Tibial nerve (tissue), 4 donors: ENCODE results near the gene EBF4. TPM values are rescaled to one million over a fixed set of nuclear protein-coding genes. Genes with fewer than 3 reads are reported as not detected.

Experiments
- DNase-seq, 2 donors: peaks; one replicate each; pipeline ENCODE4 v3.0.0-alpha.2; 2019; ENCODE audit warnings: low spot score in 2 of 2
- H3K27ac ChIP-seq, 4 donors: fragments of 200-600 bp; sonication (generic) in 3 of 4; one replicate each; pipeline ENCODE4 v1.5.1; 2017 to 2019; ENCODE audit warnings: mild to moderate bottlenecking in 1 of 4
- H3K27me3 ChIP-seq, 2 donors: fragments of 200-600 bp; sonication (generic) in 1 of 2; one replicate each; pipeline versions ENCODE4 v1.5.1 to v1.6.0; 2017 to 2019
- H3K36me3 ChIP-seq, 3 donors: fragments of 200-600 bp; sonication (generic); one replicate each; pipeline ENCODE4 v1.5.1; 2018 to 2019
- H3K4me1 ChIP-seq, 4 donors: fragments of 200-600 bp; sonication (generic) in 3 of 4; one replicate each; pipeline ENCODE4 v1.5.1; 2017 to 2019
- H3K4me3 ChIP-seq, 4 donors: fragments of 200-600 bp; sonication (generic) in 3 of 4; one replicate each; pipeline ENCODE4 v1.5.1; 2017 to 2019; ENCODE audit warnings: mild to moderate bottlenecking in 1 of 4, moderate library complexity in 1 of 4
- H3K9me3 ChIP-seq, 4 donors: fragments of 200-600 bp; sonication (generic) in 3 of 4; one replicate each; pipeline ENCODE4 v1.5.1; 2017 to 2019
- EP300 ChIP-seq, 2 donors: sonication (generic); formaldehyde crosslinking; IDR thresholded peaks; one replicate each; pipeline ENCODE4 v1.6.1; 2017; ENCODE audit warnings: antibody characterized with exemption in 2 of 2, mild to moderate bottlenecking in 1 of 2
- POLR2A ChIP-seq, 2 donors: fragments of 450-650 bp; IDR thresholded peaks; one replicate each; pipeline ENCODE4 v1.6.1; 2017; ENCODE audit warnings: antibody characterized with exemption in 2 of 2, mild to moderate bottlenecking in 2 of 2, moderate library complexity in 2 of 2
- WGBS, 2 donors: methylation state at CpG; one replicate each; pipeline ENCODE4 v1.1.5; 2018; 5-methylcytosine and 5-hydroxymethylcytosine counted together
- total RNA-seq, 4 donors: library from RNA; depleted of rRNA; stranded (reverse); fragments of >200 nt; gene quantifications; one replicate each; pipeline ENCODE4 v1.1.0, GENCODE V29; 2016
- TF ChIP-seq, protein P1 (sequence below), 5 experiments: fragments of 200-600 bp in 3 of 5; fragments of 450-650 bp in 2 of 5; sonication (generic) in 3 of 5; IDR thresholded peaks; one replicate each; pipeline ENCODE4 v1.5.1; 2016 to 2019; ENCODE audit warnings: antibody characterized with exemption in 5 of 5, mild to moderate bottlenecking in 3 of 5, moderate library complexity in 2 of 5

The EBF4 gene
- total RNA-seq, 4 donors from 2014 or later = 4.8 to 17.5 (median 10.4) TPM

GRCh38 chr20:2794866-2795447 is 102.4 kb downstream of the EBF4 start:
- DNase-seq = no peak
- Histone ChIP-seq H3K36me3 (no peaks in the 10 kb centered on the region), H3K27me3 (peaks cover 0 to 44% of the 10 kb centered on the region in 2 donors)

GRCh38 chr20:2795451-2795850 is 102.9 kb downstream of the EBF4 start:
- WGBS, 2 donors = 85 to 91% methylated on average over 9 to 24 of the region's 24 CpGs
- H3K36me3 ChIP-seq = no peaks in the 10 kb centered on the region
- TF ChIP-seq, protein P1, sequence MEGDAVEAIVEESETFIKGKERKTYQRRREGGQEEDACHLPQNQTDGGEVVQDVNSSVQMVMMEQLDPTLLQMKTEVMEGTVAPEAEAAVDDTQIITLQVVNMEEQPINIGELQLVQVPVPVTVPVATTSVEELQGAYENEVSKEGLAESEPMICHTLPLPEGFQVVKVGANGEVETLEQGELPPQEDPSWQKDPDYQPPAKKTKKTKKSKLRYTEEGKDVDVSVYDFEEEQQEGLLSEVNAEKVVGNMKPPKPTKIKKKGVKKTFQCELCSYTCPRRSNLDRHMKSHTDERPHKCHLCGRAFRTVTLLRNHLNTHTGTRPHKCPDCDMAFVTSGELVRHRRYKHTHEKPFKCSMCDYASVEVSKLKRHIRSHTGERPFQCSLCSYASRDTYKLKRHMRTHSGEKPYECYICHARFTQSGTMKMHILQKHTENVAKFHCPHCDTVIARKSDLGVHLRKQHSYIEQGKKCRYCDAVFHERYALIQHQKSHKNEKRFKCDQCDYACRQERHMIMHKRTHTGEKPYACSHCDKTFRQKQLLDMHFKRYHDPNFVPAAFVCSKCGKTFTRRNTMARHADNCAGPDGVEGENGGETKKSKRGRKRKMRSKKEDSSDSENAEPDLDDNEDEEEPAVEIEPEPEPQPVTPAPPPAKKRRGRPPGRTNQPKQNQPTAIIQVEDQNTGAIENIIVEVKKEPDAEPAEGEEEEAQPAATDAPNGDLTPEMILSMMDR (IDR thresholded peaks at IDR 0.05) = no peak
- TF ChIP-seq POLR2A (IDR thresholded peaks at IDR 0.05) (no peak), EP300 (IDR thresholded peaks at IDR 0.05) (no peak)
- H3K9me3 ChIP-seq = no peaks in the 10 kb centered on the region
- H3K4me1 ChIP-seq = peaks cover 0 to 14% (median 2%) of the 10 kb centered on the region in 4 donors
- peaks cover 0 to 49% of the 10 kb centered on the region in 2 donors for H3K27me3 ChIP-seq
- no peak overlapping the region for H3K4me3 ChIP-seq
- H3K27ac ChIP-seq = no peak overlapping the region
- DNase-seq = no peak

More at GRCh38 chr20:2794866-2795447, 102.4 kb downstream of the EBF4 start:
- 82 to 83% methylated on average over 11 of the region's 11 CpGs for WGBS, 2 donors
- Histone ChIP-seq H3K9me3 (peaks cover 0 to 2% (median 0%) of the 10 kb centered on the region in 4 donors), H3K27ac (no peak overlapping the region), H3K4me3 (no peak overlapping the region), H3K4me1 (peaks cover 0 to 9% (median 0%) of the 10 kb centered on the region in 4 donors)
- TF ChIP-seq, protein P1 (IDR thresholded peaks at IDR 0.05) = no peak
- no peak for TF ChIP-seq EP300 (IDR thresholded peaks at IDR 0.05)
- no peak for TF ChIP-seq POLR2A (IDR thresholded peaks at IDR 0.05)

GRCh38 chr20:2796011-2796660 is 103.6 kb downstream of the EBF4 start:
- no peak overlapping the region for H3K4me3 ChIP-seq
- 82 to 89% methylated on average over 14 to 20 of the region's 20 CpGs for WGBS, 2 donors
- DNase-seq = no peak
- TF ChIP-seq, protein P1 (IDR thresholded peaks at IDR 0.05) = no peak
- TF ChIP-seq EP300 (IDR thresholded peaks at IDR 0.05) (no peak), POLR2A (IDR thresholded peaks at IDR 0.05) (no peak)
- H3K4me1 ChIP-seq = peaks cover 0 to 21% (median 5%) of the 10 kb centered on the region in 4 donors
- H3K27ac ChIP-seq = no peak overlapping the region
- H3K27me3 ChIP-seq = peaks cover 0 to 55% of the 10 kb centered on the region in 2 donors
- H3K36me3 ChIP-seq = no peaks in the 10 kb centered on the region
- no peaks in the 10 kb centered on the region for H3K9me3 ChIP-seq

DNA sequence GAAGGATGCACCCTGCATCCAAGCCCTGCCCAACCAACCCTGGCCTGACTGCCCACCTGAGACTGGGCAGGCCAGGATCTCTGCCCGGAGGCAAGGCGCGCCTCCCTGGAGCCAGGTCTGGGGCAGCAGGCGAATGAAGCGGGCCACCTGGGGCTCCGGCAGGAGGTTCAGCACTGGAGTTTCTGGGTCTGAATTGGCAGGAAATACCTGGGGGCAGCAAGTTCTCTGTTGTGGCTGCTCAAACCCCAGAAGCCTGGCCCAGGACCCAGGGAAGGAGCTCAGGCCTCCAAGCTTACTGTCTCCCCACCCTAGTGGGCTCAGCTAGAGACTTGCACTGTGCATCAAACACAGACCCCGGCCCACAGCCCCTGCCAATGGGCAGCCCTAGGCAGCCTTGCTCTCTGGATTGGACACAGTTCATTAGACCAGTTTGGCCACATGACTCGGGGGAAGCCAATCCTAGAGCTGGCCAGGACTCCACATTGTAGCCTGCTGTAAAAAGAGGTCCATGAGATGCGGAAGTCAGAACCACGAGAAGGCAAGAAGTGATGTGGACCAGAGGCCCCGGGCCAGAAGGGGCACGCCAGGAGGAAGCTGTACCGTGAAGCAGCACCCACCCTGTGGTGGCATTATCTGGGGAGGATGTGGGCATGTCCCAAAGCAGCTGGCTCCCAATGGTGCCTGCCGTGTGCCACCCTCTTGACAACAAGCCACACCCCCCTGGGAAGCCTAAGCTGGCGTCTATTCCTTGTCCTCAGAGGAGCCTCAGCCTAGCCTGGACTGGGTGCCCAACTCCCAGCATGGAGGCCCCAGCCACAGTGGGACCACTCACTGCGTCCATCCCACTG is 104.8 kb downstream of the EBF4 start:
- TF ChIP-seq EP300 (IDR thresholded peaks at IDR 0.05) (no peak), POLR2A (IDR thresholded peaks at IDR 0.05) (no peak)
- TF ChIP-seq, protein P1 (IDR thresholded peaks at IDR 0.05) = no peak
- WGBS, 2 donors = 77 to 78% methylated on average over 10 to 11 of the region's 16 CpGs
- Histone ChIP-seq H3K4me1 (peaks cover 0 to 27% (median 5%) of the 10 kb centered on the region in 4 donors), H3K36me3 (no peaks in the 10 kb centered on the region), H3K4me3 (no peak overlapping the region), H3K27ac (no peak overlapping the region), H3K9me3 (no peaks in the 10 kb centered on the region), H3K27me3 (peaks cover 0 to 68% of the 10 kb centered on the region in 2 donors)
- no peak for DNase-seq
